Stimulated activated naive CD8-positive, alpha-beta T cell treated with anti-CD3 and anti-CD28 coated beads, Interleukin-15, Interleukin-2, amounts not matched to agents 100 ng/mL and 50 ng/mL, for 24 hours (primary cell): ENCODE measurements around the gene IGLL5.

Source experiments
- H3K27ac Mint-ChIP-seq: one replicate; pipeline ENCODE4 v1.8.0; 2021; ENCODE audit warnings: mild to moderate bottlenecking, mixed read lengths
- H3K27me3 Mint-ChIP-seq: one replicate; pipeline ENCODE4 v1.8.0; 2021; ENCODE audit warnings: mixed read lengths
- H3K36me3 Mint-ChIP-seq: one replicate; pipeline ENCODE4 v1.8.0; 2021; ENCODE audit warnings: low read depth, mixed read lengths
- H3K4me1 Mint-ChIP-seq: one replicate; pipeline ENCODE4 v1.8.0; 2021; ENCODE audit warnings: low read depth, mixed read lengths
- H3K4me3 Mint-ChIP-seq: one replicate; pipeline ENCODE4 v1.8.0; 2021; ENCODE audit warnings: mild to moderate bottlenecking, mixed read lengths
- H3K9me3 Mint-ChIP-seq: one replicate; pipeline ENCODE4 v1.8.0; 2021; ENCODE audit warnings: mixed read lengths

IGLL5 gene

GRCh38 chr22:22887621-22888503 is at the start of gene IGLL5:
Gene IGLL5 (plus strand): TSS chr22:22887816. CDS start chr22:22888054, 238 bp downstream.
- Mint-ChIP-seq H3K4me3 (peak within 1 kb of the TSS; percentile 55), H3K27ac (no peak within 1 kb of the TSS), H3K27me3 (peaks cover 42% of the 10 kb centered on the region), H3K4me1 (peaks cover 37% of the 10 kb centered on the region), H3K9me3 (no peaks in the 10 kb centered on the region), H3K36me3 (no peaks in the 10 kb centered on the region)

GRCh38 chr22:22838148-22838786 is 49.3 kb upstream of the IGLL5 start:
- Mint-ChIP-seq H3K36me3 (no peaks in the 10 kb centered on the region), H3K27ac (no peak overlapping the region), H3K4me1 (peaks cover 17% of the 10 kb centered on the region), H3K9me3 (no peaks in the 10 kb centered on the region), H3K27me3 (no peaks in the 10 kb centered on the region), H3K4me3 (no peak overlapping the region)

GRCh38 chr22:22839570-22840314 is 47.9 kb upstream of the IGLL5 start:
- Mint-ChIP-seq H3K4me3 (no peak overlapping the region), H3K9me3 (no peaks in the 10 kb centered on the region), H3K27me3 (no peaks in the 10 kb centered on the region), H3K36me3 (no peaks in the 10 kb centered on the region), H3K27ac (no peak overlapping the region), H3K4me1 (peaks cover 26% of the 10 kb centered on the region)

- H3K27ac Mint-ChIP-seq = no peak overlapping the region
Observed at GRCh38 chr22:22840780-22841179, 46.8 kb upstream of the IGLL5 start.

DNA sequence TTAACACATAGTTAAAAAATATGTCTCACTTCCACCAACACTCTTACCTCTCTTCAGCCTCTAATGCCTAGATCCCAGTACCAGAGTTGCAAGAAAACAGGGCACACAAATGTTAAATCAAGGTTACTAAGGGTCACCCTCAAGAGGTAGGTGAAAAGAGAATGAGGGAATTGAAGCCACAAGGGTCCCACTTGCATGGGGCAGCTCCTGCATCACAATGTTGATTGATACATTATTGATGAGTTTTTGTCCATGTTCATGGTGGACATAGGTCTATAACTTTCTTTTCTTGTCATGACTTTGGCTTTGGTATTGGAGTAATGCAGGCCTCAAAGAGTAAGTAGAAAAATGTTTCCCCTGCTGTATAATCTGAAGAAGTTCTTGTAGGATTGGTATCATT is 46.0 kb upstream of the IGLL5 start:
- peaks cover 3% of the 10 kb centered on the region for H3K9me3 Mint-ChIP-seq
- peaks cover 30% of the 10 kb centered on the region for H3K4me1 Mint-ChIP-seq
- no peaks in the 10 kb centered on the region for H3K27me3 Mint-ChIP-seq
- no peak overlapping the region for H3K4me3 Mint-ChIP-seq
- H3K27ac Mint-ChIP-seq = no peak overlapping the region
- H3K36me3 Mint-ChIP-seq = no peaks in the 10 kb centered on the region

More at GRCh38 chr22:22840780-22841179, 46.8 kb upstream of the IGLL5 start:
- H3K4me3 Mint-ChIP-seq = no peak overlapping the region
- H3K4me1 Mint-ChIP-seq = peaks cover 34% of the 10 kb centered on the region
- H3K36me3 Mint-ChIP-seq = no peaks in the 10 kb centered on the region
- no peaks in the 10 kb centered on the region for H3K27me3 Mint-ChIP-seq
- peaks cover 3% of the 10 kb centered on the region for H3K9me3 Mint-ChIP-seq

DNA sequence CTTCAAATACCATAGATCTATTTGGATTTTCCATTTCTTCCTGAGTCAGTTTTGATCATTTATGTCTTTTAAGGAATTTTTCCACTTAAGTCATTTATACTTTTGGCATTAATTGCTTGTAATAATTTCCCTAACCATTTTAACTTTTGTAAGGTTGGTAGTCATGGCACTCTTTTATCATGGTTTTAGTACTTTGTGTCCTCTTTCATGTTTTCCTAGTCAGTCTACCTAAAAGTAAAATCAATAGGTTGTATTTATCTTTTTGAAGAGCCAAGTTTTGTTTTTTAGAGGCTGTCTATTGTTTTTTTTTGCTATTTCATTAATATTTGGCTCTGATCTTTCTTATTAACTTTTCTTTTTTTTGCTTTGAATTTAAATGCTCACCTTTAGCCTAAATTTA is 45.5 kb upstream of the IGLL5 start:
- no peak overlapping the region for H3K27ac Mint-ChIP-seq
- no peaks in the 10 kb centered on the region for H3K27me3 Mint-ChIP-seq
- peaks cover 30% of the 10 kb centered on the region for H3K4me1 Mint-ChIP-seq
- H3K36me3 Mint-ChIP-seq = no peaks in the 10 kb centered on the region
- H3K9me3 Mint-ChIP-seq = peaks cover 3% of the 10 kb centered on the region
- H3K4me3 Mint-ChIP-seq = no peak overlapping the region

GRCh38 chr22:22843848-22844247 is 43.8 kb upstream of the IGLL5 start:
- H3K4me1 Mint-ChIP-seq = peaks cover 29% of the 10 kb centered on the region
- peaks cover 3% of the 10 kb centered on the region for H3K9me3 Mint-ChIP-seq
- no peaks in the 10 kb centered on the region for H3K36me3 Mint-ChIP-seq
- H3K27me3 Mint-ChIP-seq = no peaks in the 10 kb centered on the region
- no peak overlapping the region for H3K27ac Mint-ChIP-seq
- H3K4me3 Mint-ChIP-seq = no peak overlapping the region

DNA sequence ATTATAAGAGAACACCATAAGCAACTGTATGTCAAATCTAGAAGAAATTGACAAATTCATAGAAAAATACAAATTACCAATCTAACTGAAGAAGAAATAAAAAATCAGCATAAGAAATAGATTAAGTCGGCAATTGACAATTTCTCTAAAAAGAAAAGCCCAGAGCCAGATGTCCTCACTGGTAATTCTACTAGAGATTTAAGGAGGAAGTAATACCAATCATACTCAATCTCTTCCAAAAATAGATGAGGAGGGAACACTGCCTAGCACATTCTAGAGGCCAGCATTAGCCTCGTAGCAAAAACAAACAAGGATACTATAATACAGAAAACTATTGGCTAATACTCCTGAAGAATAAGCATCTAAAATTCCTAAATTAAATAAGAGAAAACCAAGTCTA is 40.4 kb upstream of the IGLL5 start:
- Mint-ChIP-seq H3K27me3 (no peaks in the 10 kb centered on the region), H3K4me3 (no peak overlapping the region), H3K4me1 (peaks cover 27% of the 10 kb centered on the region), H3K36me3 (no peaks in the 10 kb centered on the region), H3K9me3 (peaks cover 3% of the 10 kb centered on the region), H3K27ac (no peak overlapping the region)

DNA sequence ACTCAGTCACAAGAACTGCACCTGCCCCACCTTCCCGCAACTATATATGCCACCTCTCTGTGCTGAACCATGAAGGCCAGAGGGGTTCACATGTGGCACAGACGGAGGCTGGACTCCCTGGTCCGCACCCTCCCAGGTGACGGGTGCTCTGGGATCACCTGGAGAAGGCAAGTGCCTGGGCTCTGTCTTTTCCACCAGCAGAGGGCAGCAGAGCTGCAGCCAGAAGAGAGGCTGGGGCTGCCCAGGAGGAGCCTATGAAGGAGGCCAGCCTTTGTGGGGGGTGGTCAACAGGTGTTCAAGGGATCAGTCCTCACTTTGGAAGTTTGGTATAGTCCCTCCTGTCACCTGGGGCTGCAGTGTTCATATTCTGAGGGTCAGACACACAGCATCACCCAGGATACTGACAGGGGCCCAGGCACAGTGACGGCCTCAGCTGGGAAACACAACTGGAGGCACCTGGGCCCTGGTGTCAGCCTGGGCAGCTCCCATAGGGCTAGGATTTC is 39.2 kb upstream of the IGLL5 start:
- H3K9me3 Mint-ChIP-seq = peaks cover 3% of the 10 kb centered on the region
- H3K27me3 Mint-ChIP-seq = peaks cover under 1% of the 10 kb centered on the region

GRCh38 chr22:22849640-22850610 is 37.7 kb upstream of the IGLL5 start:
- no peak overlapping the region for H3K4me3 Mint-ChIP-seq
- H3K27ac Mint-ChIP-seq = no peak overlapping the region
- peaks cover 16% of the 10 kb centered on the region for H3K4me1 Mint-ChIP-seq

More for the DNA sequence above, 39.2 kb upstream of the IGLL5 start:
- Mint-ChIP-seq H3K36me3 (no peaks in the 10 kb centered on the region), H3K4me3 (no peak overlapping the region), H3K27ac (no peak overlapping the region), H3K4me1 (peaks cover 27% of the 10 kb centered on the region)

DNA sequence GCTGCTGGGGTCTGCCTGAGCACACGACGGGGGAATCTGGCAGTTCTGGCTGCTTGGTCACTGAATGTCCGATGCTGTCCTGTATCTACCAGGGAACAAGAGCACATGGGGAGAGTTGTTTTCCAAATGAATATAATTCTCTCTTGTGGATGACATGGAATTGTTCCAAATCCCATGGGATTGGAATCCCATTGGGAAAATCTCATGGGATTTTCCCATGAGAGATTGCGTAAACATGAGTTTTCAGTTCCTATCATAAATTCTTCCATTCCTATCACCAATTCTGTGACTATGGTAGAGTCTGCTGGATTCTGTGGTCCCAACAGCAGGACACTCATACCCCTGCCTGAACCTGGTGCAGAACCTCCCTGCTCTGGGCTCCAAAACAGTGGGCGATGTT is 35.6 kb upstream of the IGLL5 start:
- Mint-ChIP-seq H3K27ac (no peak overlapping the region), H3K4me3 (no peak overlapping the region), H3K27me3 (peaks cover 3% of the 10 kb centered on the region), H3K36me3 (no peaks in the 10 kb centered on the region), H3K9me3 (no peaks in the 10 kb centered on the region), H3K4me1 (peaks cover 18% of the 10 kb centered on the region)

More at GRCh38 chr22:22849640-22850610, 37.7 kb upstream of the IGLL5 start:
- Mint-ChIP-seq H3K36me3 (no peaks in the 10 kb centered on the region), H3K9me3 (peaks cover 3% of the 10 kb centered on the region), H3K27me3 (peaks cover 3% of the 10 kb centered on the region)

- Mint-ChIP-seq H3K27ac (no peak overlapping the region), H3K27me3 (peaks cover 3% of the 10 kb centered on the region), H3K4me1 (peaks cover 11% of the 10 kb centered on the region), H3K36me3 (no peaks in the 10 kb centered on the region), H3K4me3 (no peak overlapping the region), H3K9me3 (no peaks in the 10 kb centered on the region)
Observed at GRCh38 chr22:22853713-22854112, 33.9 kb upstream of the IGLL5 start.

- Mint-ChIP-seq H3K36me3 (no peaks in the 10 kb centered on the region), H3K27ac (no peak overlapping the region), H3K4me1 (peaks cover 11% of the 10 kb centered on the region), H3K4me3 (no peak overlapping the region), H3K9me3 (no peaks in the 10 kb centered on the region), H3K27me3 (peaks cover 6% of the 10 kb centered on the region)
Observed at GRCh38 chr22:22854466-22854865, 33.1 kb upstream of the IGLL5 start.

DNA sequence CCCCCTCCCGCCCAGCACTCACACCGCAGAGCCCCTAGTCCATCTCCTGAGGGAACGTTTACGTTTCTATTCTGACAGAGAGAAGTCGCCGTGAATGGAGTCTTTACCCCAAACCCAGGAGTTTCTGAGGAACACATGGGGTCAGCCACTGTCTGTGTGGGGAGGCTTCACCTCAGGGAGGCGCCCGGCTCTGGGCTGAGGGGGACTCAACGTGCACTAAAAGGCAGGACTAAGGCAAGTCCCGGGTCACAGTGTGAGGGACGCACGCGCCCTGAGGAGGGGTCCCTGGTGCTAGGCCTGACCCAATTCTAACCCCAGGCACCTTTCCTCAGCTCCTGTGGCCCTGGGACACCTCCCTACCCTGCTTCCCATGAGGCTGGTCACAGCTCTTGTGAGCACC is 32.5 kb upstream of the IGLL5 start:
- H3K4me1 Mint-ChIP-seq = peaks cover 11% of the 10 kb centered on the region
- peaks cover 6% of the 10 kb centered on the region for H3K27me3 Mint-ChIP-seq

More for the DNA sequence above, 32.5 kb upstream of the IGLL5 start:
- Mint-ChIP-seq H3K4me3 (no peak overlapping the region), H3K27ac (no peak overlapping the region), H3K36me3 (no peaks in the 10 kb centered on the region), H3K9me3 (no peaks in the 10 kb centered on the region)
